GM18873 (cell line): ENCODE measurements around the gene ABCA7.
"Not testable (repeated sequence)": the region's sequence is repeated elsewhere in the genome, so short reads cannot be mapped to it uniquely, and the experiment has no call there.

Experiments used
- ATAC-seq: cut with Tn5 transposase; IDR thresholded peaks from one replicate; pipeline ENCODE4 v1.9.1; 2021; ENCODE audit warnings: mild to moderate bottlenecking, moderate library complexity, moderate number of reproducible peaks; ENCODE audit not compliant: unreplicated experiment, low FRiP score

ABCA7 gene

DNA sequence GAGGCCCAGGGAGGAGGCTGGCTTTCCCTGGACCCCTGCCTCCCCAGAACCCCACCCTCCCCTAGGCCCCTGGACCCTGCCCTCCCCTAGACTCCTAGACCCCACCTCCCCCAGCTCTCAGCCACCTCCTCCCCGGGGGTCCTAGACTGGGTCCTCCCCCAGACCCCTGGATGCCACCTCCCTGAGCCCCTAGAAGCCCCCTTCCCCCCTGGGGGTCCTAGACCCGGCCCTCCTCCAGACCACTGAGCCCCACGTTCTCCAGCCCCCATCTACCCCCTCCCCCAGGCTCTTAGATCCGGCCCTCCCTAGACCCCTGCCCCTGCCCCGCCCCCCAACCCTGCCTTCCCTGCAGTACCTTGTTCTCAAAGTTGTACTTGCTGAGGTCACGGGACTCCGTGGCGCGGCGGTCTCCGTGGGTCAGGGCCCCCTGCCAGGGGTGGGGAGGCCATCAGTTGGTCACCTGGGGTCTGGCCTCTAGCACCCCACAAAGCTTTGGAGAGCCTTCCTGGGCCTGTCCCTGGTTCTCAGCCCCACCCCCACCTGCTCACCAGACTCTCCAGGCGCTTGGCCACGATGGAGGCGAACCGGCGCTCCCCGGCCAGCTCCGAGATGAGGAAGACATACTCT is 71.8 kb downstream of the ABCA7 start:
- ATAC-seq = no peak

DNA sequence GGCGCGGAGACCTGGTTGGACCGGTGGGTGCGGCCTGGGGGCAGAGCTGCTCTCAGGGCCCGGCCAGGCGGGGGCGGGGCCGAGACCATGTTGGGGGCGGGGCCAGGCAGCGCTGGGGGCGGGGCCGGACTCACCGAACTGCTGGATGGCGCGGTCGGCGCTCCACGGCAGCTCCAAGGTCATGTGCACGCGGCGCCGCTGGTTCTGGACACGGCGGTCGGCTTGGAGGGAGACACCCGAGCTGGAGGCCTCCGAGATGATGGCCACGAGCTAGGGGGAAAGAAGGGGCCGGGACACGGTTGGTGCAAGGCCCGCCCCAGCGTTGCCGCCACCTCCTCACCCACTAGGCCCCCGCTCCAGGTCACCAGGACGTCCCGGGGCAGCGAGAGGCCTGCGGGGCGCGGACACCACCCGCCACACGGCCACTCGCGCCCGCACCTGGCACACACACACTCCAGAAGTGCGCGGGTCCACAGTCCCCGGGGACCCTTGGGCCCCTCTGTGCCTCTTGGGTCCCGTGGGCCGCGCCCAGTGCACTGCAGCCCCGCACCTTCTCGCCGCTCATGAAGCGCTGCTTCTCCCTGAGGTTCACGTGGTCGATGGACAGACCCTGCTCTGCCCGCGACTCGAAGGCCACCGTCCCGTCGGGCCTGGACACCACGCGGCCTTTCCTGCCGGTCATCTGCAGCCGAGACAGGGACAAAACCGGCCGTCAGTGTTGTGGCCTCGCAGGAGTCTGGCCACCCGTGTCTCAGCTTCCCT is 72.5 kb downstream of the ABCA7 start:
- ATAC-seq = no peak

DNA sequence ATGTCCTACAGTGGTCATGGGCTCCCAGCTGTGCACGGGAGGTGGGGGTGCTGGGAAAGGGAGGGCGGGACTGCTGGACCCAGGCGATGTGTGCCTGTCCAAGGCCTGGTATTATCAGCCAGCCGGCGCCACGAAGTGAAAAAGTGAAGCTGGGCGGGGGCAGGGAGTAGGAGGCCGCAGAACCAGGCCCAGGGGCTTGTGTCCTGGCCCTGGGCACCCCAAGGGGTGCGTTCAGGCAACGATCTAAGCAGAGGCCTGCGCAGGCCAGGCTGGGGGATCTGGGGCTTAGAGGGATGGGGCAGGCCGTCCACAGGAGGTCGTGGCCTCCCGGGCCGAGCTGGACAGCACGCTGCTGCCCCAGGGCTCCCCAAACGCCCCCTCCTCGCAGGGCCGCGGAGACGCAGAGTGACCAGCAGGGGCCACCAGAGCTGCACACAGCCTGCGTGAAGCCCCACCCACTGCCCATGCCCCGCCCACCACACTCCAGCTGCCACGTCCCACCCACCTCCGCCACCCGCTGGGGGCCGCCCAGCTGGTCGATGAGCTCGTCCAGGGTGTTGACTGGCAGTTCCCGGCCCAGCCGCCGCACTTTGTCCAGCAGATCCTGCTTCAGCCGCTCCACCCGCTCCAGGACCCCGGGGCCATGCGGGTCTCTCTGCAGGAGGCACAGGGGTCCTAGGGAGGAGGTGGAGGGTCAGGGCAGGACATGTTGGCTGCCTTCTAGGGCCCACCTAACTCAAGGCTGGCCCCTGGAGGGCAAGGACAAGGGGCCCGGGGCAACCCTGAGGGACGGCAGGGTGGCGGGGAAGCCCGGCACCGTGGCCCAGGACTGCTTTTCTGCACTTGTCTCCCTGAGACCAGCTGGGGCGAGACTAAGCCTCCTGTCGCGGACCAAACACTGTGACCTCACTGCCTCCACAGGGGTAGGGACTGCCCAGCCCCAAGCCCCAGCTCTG is 73.4 kb downstream of the ABCA7 start:
- no peak for ATAC-seq

DNA sequence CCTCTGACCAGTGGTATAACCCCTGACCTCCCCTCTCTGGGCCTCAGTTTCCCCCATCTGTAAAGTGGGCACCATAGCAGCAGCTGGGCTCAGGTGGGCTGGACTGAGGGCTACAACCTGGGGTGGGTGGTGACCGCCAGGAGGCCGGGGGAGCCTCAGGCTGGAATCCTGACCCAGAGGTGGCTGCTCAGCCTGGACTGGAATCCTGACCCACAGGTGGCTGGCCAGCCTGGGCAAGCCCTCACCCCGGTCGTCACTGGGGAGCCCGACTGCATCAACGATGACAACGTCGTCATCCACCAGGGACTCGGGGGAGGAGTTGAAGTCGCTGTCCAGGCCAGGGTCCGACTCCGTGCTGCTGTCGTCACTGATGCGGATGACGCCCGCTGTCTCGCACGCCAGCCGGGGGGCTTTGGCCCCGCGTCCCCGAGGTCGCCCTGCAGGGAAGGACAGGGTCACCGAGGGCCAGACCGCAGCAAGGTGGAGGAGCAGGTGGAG is 74.1 kb downstream of the ABCA7 start:
- ATAC-seq = no peak

DNA sequence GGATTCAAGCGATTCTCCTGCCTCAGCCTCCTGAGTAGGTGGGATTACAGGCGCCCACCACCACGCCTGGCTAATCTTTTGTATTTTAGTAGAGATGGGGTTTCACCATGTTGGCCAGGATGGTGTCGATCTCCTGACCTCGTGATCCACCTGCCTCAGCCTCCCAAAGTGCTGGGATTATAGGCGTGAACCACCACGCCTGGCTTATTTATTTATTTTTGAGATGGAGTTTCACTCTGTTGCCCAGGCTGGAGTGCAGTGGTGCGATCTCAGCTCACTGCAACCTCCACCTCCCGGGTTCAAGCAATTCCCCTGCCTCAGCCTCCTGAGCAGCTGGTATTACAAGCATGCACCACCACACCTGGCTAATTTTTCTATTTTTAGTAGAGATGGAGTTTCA is 74.8 kb downstream of the ABCA7 start:
- not testable (repeated sequence) for ATAC-seq
